GM12892 (cell line): ENCODE data around the gene CAMTA1.

Experiments
- DNase-seq: peaks from one replicate; pipeline ENCODE4 v3.0.0; 2011; ENCODE audit not compliant: insufficient read length
- FAIRE-seq: peaks from 2 replicates; lab custom pipeline; 2011; peaks lifted over from hg19 to GRCh38; lab: Jason Lieb, UNC
- POLR2A ChIP-seq: IDR thresholded peaks from 2 replicates; pipeline ENCODE4 v1.6.1; 2011; ENCODE audit warnings: low read depth, low read length, control low read depth
- POLR2AphosphoS5 ChIP-seq: IDR thresholded peaks from 2 replicates; pipeline ENCODE4 v1.6.1; 2011; ENCODE audit warnings: low read depth, low read length, control low read depth
- TAF1 ChIP-seq: IDR thresholded peaks from 2 replicates; pipeline ENCODE4 v1.6.1; 2011; ENCODE audit warnings: low read depth, mild to moderate bottlenecking, control low read depth, low read length, borderline replicate concordance

Gene CAMTA1

GRCh38 chr1:7018826-7019225 is 233.6 kb downstream of the CAMTA1 start:
- no peak for TF ChIP-seq TAF1
- TF ChIP-seq POLR2AphosphoS5, result no peak
- no peak for TF ChIP-seq POLR2A
- DNase-seq (no peak), FAIRE-seq (no peak)

- TF ChIP-seq TAF1 (no peak), POLR2A (no peak), POLR2AphosphoS5 (no peak)
- DNase-seq (no peak), FAIRE-seq (no peak)
Measured at GRCh38 chr1:7019510-7019909, 234.3 kb downstream of the CAMTA1 start.

- TF ChIP-seq POLR2A (no peak), TAF1 (no peak), POLR2AphosphoS5 (no peak)
- no peak for FAIRE-seq
- no peak for DNase-seq
Measured at GRCh38 chr1:7022058-7022457, 236.8 kb downstream of the CAMTA1 start.

GRCh38 chr1:7025013-7025412 is 239.8 kb downstream of the CAMTA1 start:
- DNase-seq (no peak), FAIRE-seq (no peak)
- TF ChIP-seq POLR2A, result no peak
- TF ChIP-seq POLR2AphosphoS5, result no peak
- no peak for TF ChIP-seq TAF1

- DNase-seq (no peak), FAIRE-seq (no peak)
- TF ChIP-seq POLR2AphosphoS5, result no peak
- TF ChIP-seq POLR2A, result no peak
- TF ChIP-seq TAF1, result no peak
Measured at GRCh38 chr1:7026169-7026568, 240.9 kb downstream of the CAMTA1 start.

GRCh38 chr1:7032992-7033391 is 247.7 kb downstream of the CAMTA1 start:
- DNase-seq (no peak), FAIRE-seq (no peak)
- TF ChIP-seq POLR2AphosphoS5 (no peak), TAF1 (no peak), POLR2A (no peak)

- FAIRE-seq, result no peak
- no peak for DNase-seq
- TF ChIP-seq TAF1 (no peak), POLR2A (no peak), POLR2AphosphoS5 (no peak)
Measured at GRCh38 chr1:7036386-7036785, 251.1 kb downstream of the CAMTA1 start.

GRCh38 chr1:7039590-7040220 is 254.5 kb downstream of the CAMTA1 start:
- TF ChIP-seq POLR2A, result no peak
- no peak for TF ChIP-seq POLR2AphosphoS5
- TF ChIP-seq TAF1, result no peak
- DNase-seq (no peak), FAIRE-seq (no peak)

- DNase-seq, result no peak
- no peak for TF ChIP-seq POLR2A
- TF ChIP-seq TAF1, result no peak
- TF ChIP-seq POLR2AphosphoS5, result no peak
- no peak for FAIRE-seq
Measured at GRCh38 chr1:7040969-7041695, 255.9 kb downstream of the CAMTA1 start.

- TF ChIP-seq TAF1, result no peak
- no peak for TF ChIP-seq POLR2A
- no peak for TF ChIP-seq POLR2AphosphoS5
- DNase-seq (peak; percentile 38), FAIRE-seq (no peak)
Measured at GRCh38 chr1:7042322-7043190, 257.3 kb downstream of the CAMTA1 start.

GRCh38 chr1:7043191-7043549 is 257.9 kb downstream of the CAMTA1 start:
- no peak for DNase-seq
- TF ChIP-seq TAF1, result no peak
- TF ChIP-seq POLR2AphosphoS5, result no peak
- no peak for TF ChIP-seq POLR2A
- no peak for FAIRE-seq
